Spleen (tissue), 7 donors: ENCODE results near the gene SNAI1.

Source experiments
- POLR2AphosphoS5 ChIP-seq, 3 donors: sonication (generic); formaldehyde crosslinking; IDR thresholded peaks; one replicate each; pipeline ENCODE4 v1.5.1; 2017; ENCODE audit warnings: antibody characterized with exemption in 3 of 3
- TF ChIP-seq, protein P1 (sequence below), 11 experiments: fragments of 200-600 bp in 7 of 11; fragments of 450-650 bp in 4 of 11; sonication (generic) in 4 of 11; IDR thresholded peaks in 8 of 11; conservative IDR thresholded peaks in 3 of 11; 1 replicate in 7 of 11; 2 replicates in 4 of 11; pipeline versions ENCODE4 v1.4.0 to v1.8.0; 2016 to 2021; ENCODE audit warnings: antibody characterized with exemption in 11 of 11, inconsistent platforms in 4 of 11, mild to moderate bottlenecking in 1 of 11
- donor health status: DM: no; HTN: no; CAD: no; lungs with moderate emphysema.
- donor health status: DM: no; HTN: no; CAD: no.
- donor health status: DM: no; HTN: no; CAD: no.

DNA sequence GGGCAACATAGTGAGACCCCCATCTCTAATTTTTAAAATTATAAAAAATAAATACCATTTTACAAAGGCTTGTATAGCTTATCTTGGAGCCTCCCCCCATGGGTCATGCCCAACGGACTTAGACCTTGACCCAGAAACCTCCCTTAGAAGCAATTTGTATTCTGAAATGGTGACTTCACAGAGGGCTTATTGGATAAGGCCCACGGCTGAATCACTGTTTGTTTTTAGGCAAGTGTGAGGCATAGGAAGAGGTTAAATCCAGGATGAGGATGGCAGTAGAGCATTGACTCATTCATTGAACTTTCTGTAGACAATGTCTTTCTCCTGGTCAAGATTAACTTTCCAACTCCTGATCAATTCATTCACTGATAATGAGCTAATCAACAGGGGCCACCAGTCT is 6.2 kb upstream of the SNAI1 start:
- TF ChIP-seq, protein P1, sequence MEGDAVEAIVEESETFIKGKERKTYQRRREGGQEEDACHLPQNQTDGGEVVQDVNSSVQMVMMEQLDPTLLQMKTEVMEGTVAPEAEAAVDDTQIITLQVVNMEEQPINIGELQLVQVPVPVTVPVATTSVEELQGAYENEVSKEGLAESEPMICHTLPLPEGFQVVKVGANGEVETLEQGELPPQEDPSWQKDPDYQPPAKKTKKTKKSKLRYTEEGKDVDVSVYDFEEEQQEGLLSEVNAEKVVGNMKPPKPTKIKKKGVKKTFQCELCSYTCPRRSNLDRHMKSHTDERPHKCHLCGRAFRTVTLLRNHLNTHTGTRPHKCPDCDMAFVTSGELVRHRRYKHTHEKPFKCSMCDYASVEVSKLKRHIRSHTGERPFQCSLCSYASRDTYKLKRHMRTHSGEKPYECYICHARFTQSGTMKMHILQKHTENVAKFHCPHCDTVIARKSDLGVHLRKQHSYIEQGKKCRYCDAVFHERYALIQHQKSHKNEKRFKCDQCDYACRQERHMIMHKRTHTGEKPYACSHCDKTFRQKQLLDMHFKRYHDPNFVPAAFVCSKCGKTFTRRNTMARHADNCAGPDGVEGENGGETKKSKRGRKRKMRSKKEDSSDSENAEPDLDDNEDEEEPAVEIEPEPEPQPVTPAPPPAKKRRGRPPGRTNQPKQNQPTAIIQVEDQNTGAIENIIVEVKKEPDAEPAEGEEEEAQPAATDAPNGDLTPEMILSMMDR (IDR thresholded peaks at IDR 0.05 in 8 of 11, conservative IDR thresholded peaks at IDR 0.05 in 3 of 11), result no peak
- TF ChIP-seq POLR2AphosphoS5 (IDR thresholded peaks at IDR 0.05), result no peak
